GM18498 (cell line): Measurements from ENCODE around the gene IGFLR1.
A peak's percentile ranks its signal among the peaks of the same experiment; 100 is the strongest.
"Not testable (repeated sequence)": the region's sequence is repeated elsewhere in the genome, so short reads cannot be mapped to it uniquely, and the experiment has no call there.

ENCODE experiments used
- ATAC-seq: cut with Tn5 transposase; IDR thresholded peaks from one replicate; pipeline ENCODE4 v1.9.1; 2021; ENCODE audit warnings: mild to moderate bottlenecking, moderate library complexity; ENCODE audit not compliant: unreplicated experiment

The IGFLR1 gene

GRCh38 chr19:35777961-35778360, 35.7 kb upstream of the IGFLR1 start:
- no peak for ATAC-seq

- ATAC-seq: no peak
Measured at GRCh38 chr19:35777086-35777841, 35.0 kb upstream of the IGFLR1 start.

GRCh38 chr19:35776102-35776788, 34.0 kb upstream of the IGFLR1 start:
- no peak for ATAC-seq

- peak; percentile 95 for ATAC-seq
Measured at GRCh38 chr19:35775298-35776101, 33.2 kb upstream of the IGFLR1 start, which contains the start of gene ARHGAP33. Gene ARHGAP33 (plus strand): TSS chr19:35775564. CDS start chr19:35775659, 95 bp downstream.

GRCh38 chr19:35775046-35775297, 32.7 kb upstream of the IGFLR1 start:
- no peak for ATAC-seq

GRCh38 chr19:35774274-35775045, 32.2 kb upstream of the IGFLR1 start:
- ATAC-seq: no peak

- ATAC-seq: no peak
Measured at GRCh38 chr19:35773020-35773806, 31.0 kb upstream of the IGFLR1 start.

GRCh38 chr19:35772362-35772761, 30.1 kb upstream of the IGFLR1 start:
- not testable (repeated sequence) for ATAC-seq

GRCh38 chr19:35768082-35768421, 25.8 kb upstream of the IGFLR1 start:
- ATAC-seq: no peak

GRCh38 chr19:35767288-35768081, 25.2 kb upstream of the IGFLR1 start:
- ATAC-seq: no peak

GRCh38 chr19:35766571-35767104, 24.4 kb upstream of the IGFLR1 start:
- no peak for ATAC-seq

- ATAC-seq: no peak
Measured at GRCh38 chr19:35764432-35765315, 22.4 kb upstream of the IGFLR1 start.

- ATAC-seq: no peak
Measured at GRCh38 chr19:35760711-35761349, 18.6 kb upstream of the IGFLR1 start.

GRCh38 chr19:35759697-35760096, 17.4 kb upstream of the IGFLR1 start:
- ATAC-seq: no peak

- ATAC-seq: peak; percentile 91
Measured at GRCh38 chr19:35757749-35758608, 15.7 kb upstream of the IGFLR1 start, which contains the start of gene PROSER3. Gene PROSER3 (plus strand): TSS chr19:35758176. CDS start chr19:35758216, 40 bp downstream.

- ATAC-seq: no peak
Measured at GRCh38 chr19:35757231-35757748, 15.0 kb upstream of the IGFLR1 start.
